Fibroblast of lung (primary cell): Measurements from ENCODE around the gene BRD7. TPM values are rescaled to one million over a fixed set of nuclear protein-coding genes. Genes with fewer than 3 reads are reported as not detected.

Experiments
- DNase-seq, 2 donors: peaks; one replicate each; pipeline versions ENCODE4 v3.0.0 to v3.0.0-alpha.2; 2010; ENCODE audit warnings: low read depth in 2 of 2
- H2AFZ ChIP-seq: 2 replicates; pipeline ENCODE4 v1.5.1; 2012; ENCODE audit warnings: low read length, control low read depth, inconsistent platforms
- H3K27ac ChIP-seq: 2 replicates; pipeline ENCODE4 v1.5.1; 2011; ENCODE audit warnings: low read length, control low read depth; ENCODE audit not compliant: insufficient read depth
- H3K27me3 ChIP-seq: 2 replicates; pipeline ENCODE4 v1.5.1; 2011; ENCODE audit warnings: mild to moderate bottlenecking, low read length; ENCODE audit not compliant: control insufficient read depth, insufficient read depth
- H3K36me3 ChIP-seq: 2 replicates; pipeline ENCODE4 v1.5.1; 2011; ENCODE audit warnings: low read length; ENCODE audit not compliant: control insufficient read depth, insufficient read depth
- H3K4me1 ChIP-seq: 2 replicates; pipeline ENCODE4 v1.5.1; 2011; ENCODE audit warnings: low read length; ENCODE audit not compliant: control insufficient read depth, insufficient read depth; ENCODE audit errors: extremely low read depth
- H3K4me2 ChIP-seq: 2 replicates; pipeline ENCODE4 v1.5.1; 2011; ENCODE audit warnings: low read length, control low read depth; ENCODE audit not compliant: insufficient read depth; ENCODE audit errors: extremely low read depth
- H3K4me3 ChIP-seq, 4 experiments: fragments of 200-600 bp in 1 of 4; sonication (generic) in 1 of 4; replicated peaks in 1 of 4; 2 replicates each; pipeline ENCODE4 v1.5.1; 2011 to 2016; ENCODE audit warnings: low read length in 4 of 4, low read depth in 3 of 4, mild to moderate bottlenecking in 3 of 4, control low read depth in 2 of 4, inconsistent platforms in 1 of 4, mixed read lengths in 1 of 4; ENCODE audit not compliant: insufficient read depth in 1 of 4; ENCODE audit errors: control extremely low read depth in 1 of 4
- H3K79me2 ChIP-seq: 2 replicates; pipeline ENCODE4 v1.5.1; 2012; ENCODE audit warnings: mild to moderate bottlenecking, low read length, inconsistent platforms; ENCODE audit not compliant: control insufficient read depth, insufficient read depth
- H3K9ac ChIP-seq: 2 replicates; pipeline ENCODE4 v1.5.1; 2011; ENCODE audit warnings: mild to moderate bottlenecking, low read length, control low read depth; ENCODE audit not compliant: insufficient read depth
- H3K9me3 ChIP-seq: 2 replicates; pipeline ENCODE4 v1.5.1; 2012; ENCODE audit warnings: low read depth, low read length; ENCODE audit not compliant: control insufficient read depth, insufficient read depth
- H4K20me1 ChIP-seq: 2 replicates; pipeline ENCODE4 v1.5.1; 2011; ENCODE audit warnings: low read length; ENCODE audit not compliant: control insufficient read depth, insufficient read depth; ENCODE audit errors: extremely low read depth
- EZH2 ChIP-seq: IDR thresholded peaks from 2 replicates; pipeline ENCODE4 v1.5.1; 2012; ENCODE audit warnings: low read length, control low read depth, mild to moderate bottlenecking; ENCODE audit errors: missing control alignments
- polyA plus RNA-seq, 2 donors: library from polyadenylated mRNA; depleted of rRNA in 1 of 2; stranded (reverse) in 1 of 2; unstranded in 1 of 2; fragments of >200 nt; gene quantifications; 2 replicates each; pipeline ENCODE4 v1.2.1, GENCODE V29; 2011 to 2012; ENCODE audit warnings: missing spikeins in 1 of 2
- total RNA-seq: library from RNA; depleted of rRNA; stranded (reverse); fragments of >200 nt; gene quantifications from 2 replicates; pipeline ENCODE4 v1.2.1, GENCODE V29; 2014
- TF ChIP-seq, protein P1 (sequence below), 2 donors: IDR thresholded peaks in 1 of 2; conservative IDR thresholded peaks in 1 of 2; 1 replicate in 1 of 2; 2 replicates in 1 of 2; pipeline ENCODE4 v1.5.1; 2011 to 2012; ENCODE audit warnings: low read length in 2 of 2, control low read depth in 1 of 2, inconsistent platforms in 1 of 2, low read depth in 1 of 2, mild to moderate bottlenecking in 1 of 2

The BRD7 gene
- total and polyA plus RNA-seq, 2 donors (not counting 1 experiment from before 2014, with no cell fraction given): 50.0 to 51.5 TPM

DNA sequence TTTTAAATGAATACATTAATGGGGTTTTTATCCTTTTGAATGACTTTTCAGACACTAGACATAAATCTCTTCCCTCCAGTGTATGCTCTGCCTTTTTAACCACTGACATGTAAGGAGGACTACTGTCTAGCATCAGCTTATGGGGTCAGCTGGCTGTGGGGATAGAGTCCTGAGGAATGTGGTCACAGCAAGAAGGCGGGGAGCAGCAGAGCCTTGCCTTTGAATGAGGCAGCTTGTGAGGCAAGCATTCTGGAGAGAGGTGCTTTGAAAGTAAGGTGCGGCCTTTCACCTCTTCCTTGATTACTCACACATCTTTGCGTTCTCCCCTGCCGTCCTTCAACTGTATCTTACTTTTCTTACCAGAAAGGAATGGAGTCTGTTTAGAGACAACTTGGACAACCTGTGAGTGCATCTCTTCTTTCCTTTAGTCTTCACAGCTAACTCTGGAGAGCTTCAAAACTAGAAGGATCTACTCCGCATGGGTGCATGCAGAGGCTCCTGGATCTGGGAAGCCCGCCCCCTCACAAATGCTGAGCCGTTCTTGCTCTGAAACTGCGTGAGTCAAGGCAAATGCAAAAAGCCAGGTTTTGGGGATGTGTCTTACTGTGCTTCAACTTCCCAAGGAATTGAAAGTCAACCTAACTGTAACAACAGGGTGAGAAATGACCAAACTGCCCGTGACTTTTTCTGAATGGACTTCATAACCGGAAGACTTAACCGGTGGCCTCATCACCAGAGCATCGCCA is 52.5 kb downstream of the BRD7 start:
- Histone ChIP-seq H3K9ac (no peak overlapping the region), H3K27ac (no peak overlapping the region), H3K27me3 (no peaks in the 10 kb centered on the region), H3K4me2 (no peak overlapping the region), H3K79me2 (no peaks in the 10 kb centered on the region), H3K4me3 (no peak overlapping the region), H4K20me1 (no peaks in the 10 kb centered on the region), H3K9me3 (no peaks in the 10 kb centered on the region), H3K4me1 (no peaks in the 10 kb centered on the region), H2AFZ (no peak overlapping the region), H3K36me3 (peaks cover 20% of the 10 kb centered on the region)
- DNase-seq: peak in 1 of 2 donors; percentile 41
- no peak for TF ChIP-seq EZH2
- TF ChIP-seq, protein P1, sequence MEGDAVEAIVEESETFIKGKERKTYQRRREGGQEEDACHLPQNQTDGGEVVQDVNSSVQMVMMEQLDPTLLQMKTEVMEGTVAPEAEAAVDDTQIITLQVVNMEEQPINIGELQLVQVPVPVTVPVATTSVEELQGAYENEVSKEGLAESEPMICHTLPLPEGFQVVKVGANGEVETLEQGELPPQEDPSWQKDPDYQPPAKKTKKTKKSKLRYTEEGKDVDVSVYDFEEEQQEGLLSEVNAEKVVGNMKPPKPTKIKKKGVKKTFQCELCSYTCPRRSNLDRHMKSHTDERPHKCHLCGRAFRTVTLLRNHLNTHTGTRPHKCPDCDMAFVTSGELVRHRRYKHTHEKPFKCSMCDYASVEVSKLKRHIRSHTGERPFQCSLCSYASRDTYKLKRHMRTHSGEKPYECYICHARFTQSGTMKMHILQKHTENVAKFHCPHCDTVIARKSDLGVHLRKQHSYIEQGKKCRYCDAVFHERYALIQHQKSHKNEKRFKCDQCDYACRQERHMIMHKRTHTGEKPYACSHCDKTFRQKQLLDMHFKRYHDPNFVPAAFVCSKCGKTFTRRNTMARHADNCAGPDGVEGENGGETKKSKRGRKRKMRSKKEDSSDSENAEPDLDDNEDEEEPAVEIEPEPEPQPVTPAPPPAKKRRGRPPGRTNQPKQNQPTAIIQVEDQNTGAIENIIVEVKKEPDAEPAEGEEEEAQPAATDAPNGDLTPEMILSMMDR (conservative IDR thresholded peaks at IDR 0.05 in 1 of 2, IDR thresholded peaks at IDR 0.05 in 1 of 2; ENCODE audit: low read depth in 1 of 2, low read length in 2 of 2): no peak

DNA sequence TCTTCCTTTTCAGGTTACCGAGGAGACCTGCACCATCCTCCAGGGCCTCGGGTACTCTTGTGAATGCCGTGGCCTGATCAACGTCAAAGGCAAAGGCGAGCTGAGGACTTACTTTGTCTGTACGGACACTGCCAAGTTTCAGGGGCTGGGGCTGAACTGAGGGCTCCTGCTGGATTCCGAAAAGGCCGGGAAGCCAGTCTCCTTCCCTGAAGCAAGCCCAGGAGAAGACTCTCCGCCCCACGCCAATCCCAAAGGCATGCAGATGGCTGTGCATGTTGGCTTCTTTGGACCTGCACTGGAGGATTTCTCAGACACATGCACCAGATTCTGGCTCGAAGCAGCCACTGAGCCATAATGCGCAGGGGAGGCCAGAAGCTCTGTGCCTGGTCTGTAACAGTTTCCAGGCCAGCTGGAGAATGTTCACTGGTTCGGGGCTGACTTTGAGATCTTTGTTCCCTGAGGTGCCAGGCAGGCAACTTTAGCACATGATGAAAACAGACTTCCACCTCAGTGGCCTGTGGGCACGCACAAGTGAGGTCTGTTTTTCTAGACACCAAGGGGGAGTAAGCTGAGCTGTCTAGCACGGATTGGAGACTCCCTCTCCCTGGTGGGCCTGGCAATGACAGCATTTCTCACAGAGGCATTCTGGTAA is 53.3 kb downstream of the BRD7 start:
- Histone ChIP-seq H3K4me3 (no peak overlapping the region), H3K9me3 (no peaks in the 10 kb centered on the region), H3K27me3 (no peaks in the 10 kb centered on the region), H3K4me1 (no peaks in the 10 kb centered on the region), H3K27ac (no peak overlapping the region), H3K36me3 (peaks cover 20% of the 10 kb centered on the region), H3K4me2 (no peak overlapping the region), H3K79me2 (no peaks in the 10 kb centered on the region), H3K9ac (no peak overlapping the region), H2AFZ (no peak overlapping the region), H4K20me1 (no peaks in the 10 kb centered on the region)
- peak in 1 of 2 donors; percentile 28 for DNase-seq
- no peak for TF ChIP-seq EZH2
- TF ChIP-seq, protein P1 (conservative IDR thresholded peaks at IDR 0.05 in 1 of 2, IDR thresholded peaks at IDR 0.05 in 1 of 2; ENCODE audit: low read depth in 1 of 2, low read length in 2 of 2): no peak

DNA sequence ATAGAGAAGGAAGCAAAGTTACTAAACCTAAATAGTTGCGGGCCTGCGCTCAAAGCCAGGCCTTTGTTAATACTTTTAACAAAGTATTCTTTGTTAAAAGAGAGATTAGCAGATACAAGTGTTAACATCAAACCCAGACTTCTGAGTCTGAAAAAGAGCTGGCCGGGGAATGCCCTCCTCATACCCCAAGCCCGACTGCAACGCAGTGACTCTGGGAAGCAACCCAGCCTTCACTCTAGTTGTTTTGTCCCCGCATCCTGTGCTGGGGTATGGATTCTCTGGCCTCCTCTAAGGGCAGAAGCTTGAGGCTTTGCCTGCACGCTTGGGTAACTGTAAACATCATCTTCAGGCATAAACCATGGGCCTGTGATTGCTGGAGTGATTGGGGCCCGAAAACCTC is 54.1 kb downstream of the BRD7 start:
- no peak overlapping the region for H3K4me3 ChIP-seq
- no peak overlapping the region for H3K4me2 ChIP-seq
- H3K27me3 ChIP-seq: no peaks in the 10 kb centered on the region
- H3K9ac ChIP-seq: no peak overlapping the region
- no peaks in the 10 kb centered on the region for H3K4me1 ChIP-seq
- no peaks in the 10 kb centered on the region for H3K9me3 ChIP-seq
- H2AFZ ChIP-seq: no peak overlapping the region
- no peak for DNase-seq
- no peaks in the 10 kb centered on the region for H4K20me1 ChIP-seq
- no peak overlapping the region for H3K27ac ChIP-seq
- H3K36me3 ChIP-seq: peaks cover 19% of the 10 kb centered on the region
- no peak for TF ChIP-seq EZH2
- no peaks in the 10 kb centered on the region for H3K79me2 ChIP-seq
